PFSK-1 (cell line): Measurements from ENCODE around the gene FRK.

Experiments used
- FOXP2 ChIP-seq: optimal IDR thresholded peaks from 2 replicates; pipeline ENCODE3; 2011; ENCODE audit warnings: borderline replicate concordance, control low read depth, inconsistent platforms; ENCODE audit not compliant: insufficient read depth; ENCODE audit errors: extremely low read length, extremely low read depth
- POLR2AphosphoS5 ChIP-seq: IDR thresholded peaks from 2 replicates; pipeline ENCODE4 v1.6.1; 2012; ENCODE audit warnings: low read depth, mild to moderate bottlenecking, control low read depth, low read length, moderate library complexity
- REST ChIP-seq, 2 experiments: IDR thresholded peaks; 2 replicates each; pipeline versions ENCODE4 v1.6.1 to v1.8.0; 2011 to 2012; ENCODE audit warnings: low read depth in 2 of 2, low read length in 2 of 2, control low read depth in 1 of 2, inconsistent platforms in 1 of 2, mild to moderate bottlenecking in 1 of 2, moderate library complexity in 1 of 2; ENCODE audit not compliant: insufficient read depth in 1 of 2
- SIN3A ChIP-seq: IDR thresholded peaks from 2 replicates; pipeline ENCODE4 v1.6.1; 2012; ENCODE audit warnings: mild to moderate bottlenecking, low read length, moderate library complexity, borderline replicate concordance; ENCODE audit not compliant: insufficient read depth
- TAF1 ChIP-seq: IDR thresholded peaks from 2 replicates; pipeline ENCODE4 v1.6.1; 2012; ENCODE audit warnings: low read length, control low read depth, borderline replicate concordance; ENCODE audit not compliant: insufficient read depth

The FRK gene

GRCh38 chr6:116083052-116083451 is 22.4 kb upstream of the FRK start:
- TF ChIP-seq FOXP2, result no peak
- TF ChIP-seq REST (IDR thresholded peaks at IDR 0.05; ENCODE audit: insufficient read depth in 1 of 2, low read depth in 2 of 2, low read length in 2 of 2), result no peak
- no peak for TF ChIP-seq SIN3A

- TF ChIP-seq POLR2AphosphoS5 (no peak), FOXP2 (no peak), TAF1 (no peak), REST (IDR thresholded peaks at IDR 0.05; ENCODE audit: insufficient read depth in 1 of 2, low read depth in 2 of 2, low read length in 2 of 2) (no peak), SIN3A (no peak)
Observed at GRCh38 chr6:116078945-116079344, 18.3 kb upstream of the FRK start.

- TF ChIP-seq POLR2AphosphoS5, result no peak
- no peak for TF ChIP-seq SIN3A
- no peak for TF ChIP-seq REST (IDR thresholded peaks at IDR 0.05; ENCODE audit: insufficient read depth in 1 of 2, low read depth in 2 of 2, low read length in 2 of 2)
- no peak for TF ChIP-seq FOXP2
- TF ChIP-seq TAF1, result no peak
Observed at GRCh38 chr6:116078522-116078921, 17.8 kb upstream of the FRK start.

- no peak for TF ChIP-seq POLR2AphosphoS5
- TF ChIP-seq TAF1, result no peak
- no peak for TF ChIP-seq FOXP2
- no peak for TF ChIP-seq REST (IDR thresholded peaks at IDR 0.05; ENCODE audit: insufficient read depth in 1 of 2, low read depth in 2 of 2, low read length in 2 of 2)
- TF ChIP-seq SIN3A, result no peak
Observed at GRCh38 chr6:116074732-116075390, 14.2 kb upstream of the FRK start.
